Neural cell (in vitro differentiated cells): ENCODE measurements around the gene NKIRAS1.

Experiments
- CTCF ChIP-seq: fragments of 450-650 bp; IDR thresholded peaks from 2 replicates; pipeline ENCODE4 v1.5.1; 2014; ENCODE audit warnings: antibody characterized with exemption, mild to moderate bottlenecking, moderate library complexity; ENCODE audit not compliant: poor library complexity, severe bottlenecking
- EP300 ChIP-seq: fragments of 450-650 bp; conservative IDR thresholded peaks from 2 replicates; pipeline ENCODE4 v1.6.1; 2014; ENCODE audit warnings: antibody characterized with exemption, mild to moderate bottlenecking, moderate library complexity; ENCODE audit not compliant: poor library complexity, severe bottlenecking
- EZH2 ChIP-seq: fragments of 200-600, 300-800 bp; shearing (Covaris generic), sonication (generic); IDR thresholded peaks from 2 replicates; pipeline ENCODE4 v1.6.1; 2014; ENCODE audit warnings: antibody characterized with exemption, low read length, borderline replicate concordance, mild to moderate bottlenecking; ENCODE audit not compliant: insufficient read depth, poor library complexity, severe bottlenecking
- MXI1 ChIP-seq: fragments of 450-650 bp; conservative IDR thresholded peaks from 2 replicates; pipeline ENCODE4 v1.6.1; 2014; ENCODE audit warnings: antibody characterized with exemption, mild to moderate bottlenecking; ENCODE audit not compliant: poor library complexity, severe bottlenecking
- POLR2AphosphoS5 ChIP-seq: IDR thresholded peaks from 2 replicates; pipeline ENCODE4 v1.6.1; 2012
- RAD21 ChIP-seq: fragments of 450-650 bp; conservative IDR thresholded peaks from 2 replicates; pipeline ENCODE4 v1.6.1; 2014; ENCODE audit warnings: antibody characterized with exemption, mild to moderate bottlenecking, moderate library complexity
- REST ChIP-seq: IDR thresholded peaks from 2 replicates; pipeline ENCODE4 v1.6.1; 2012; ENCODE audit warnings: borderline replicate concordance
- SMC3 ChIP-seq: fragments of 450-650 bp; conservative IDR thresholded peaks from 2 replicates; pipeline ENCODE4 v1.6.1; 2014; ENCODE audit warnings: antibody characterized with exemption, mild to moderate bottlenecking, moderate library complexity; ENCODE audit not compliant: poor library complexity
- TAF1 ChIP-seq: IDR thresholded peaks from 2 replicates; pipeline ENCODE4 v1.6.1; 2012; ENCODE audit warnings: low read depth

GRCh38 chr3:23867838-23868237 lies 49.0 kb downstream of the NKIRAS1 start:
- TF ChIP-seq CTCF (no peak), EZH2 (no peak), SMC3 (no peak), POLR2AphosphoS5 (no peak), MXI1 (no peak), REST (no peak), RAD21 (no peak), TAF1 (no peak), EP300 (no peak)
